Measurements from ENCODE around the gene DIP2B.
"Not testable (repeated sequence)": the region's sequence is repeated elsewhere in the genome, so short reads cannot be mapped to it uniquely, and the experiment has no call there.

Gene DIP2B

DNA sequence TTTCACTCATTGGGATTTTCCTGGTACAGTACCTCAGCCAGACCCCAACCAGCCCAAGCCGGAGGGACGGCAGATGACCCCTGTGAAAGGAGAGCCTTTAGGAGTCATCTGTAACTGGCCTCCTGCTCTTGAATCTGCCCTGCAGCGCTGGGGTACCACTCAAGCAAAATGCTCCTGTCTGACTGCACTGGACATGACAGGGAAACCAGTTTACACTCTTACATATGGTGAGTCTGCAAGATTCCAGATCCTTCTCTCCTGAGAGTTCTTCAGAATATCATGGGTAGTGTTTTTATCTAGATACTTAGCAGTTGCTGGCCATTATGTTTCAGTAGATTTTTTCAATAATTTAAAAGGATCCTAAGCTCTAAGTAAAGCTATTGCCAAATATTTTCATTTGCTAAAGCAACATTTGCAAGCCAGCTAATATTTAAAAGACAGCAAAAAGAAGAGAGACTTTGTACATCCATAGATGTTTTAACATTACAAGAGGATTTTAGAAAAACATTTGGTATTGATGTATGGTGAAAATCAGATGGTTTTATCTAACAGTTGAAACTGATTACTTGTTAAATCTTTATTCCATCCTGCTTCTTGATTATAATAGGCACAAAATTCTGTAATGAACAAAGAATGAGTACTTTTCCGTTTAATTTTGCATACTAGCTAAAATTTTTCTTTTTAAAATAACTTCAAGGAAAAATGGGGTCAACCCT lies 174.0 kb downstream of the DIP2B start:
- no peak for DNase-seq (ENCODE audit: low spot score)

DNA sequence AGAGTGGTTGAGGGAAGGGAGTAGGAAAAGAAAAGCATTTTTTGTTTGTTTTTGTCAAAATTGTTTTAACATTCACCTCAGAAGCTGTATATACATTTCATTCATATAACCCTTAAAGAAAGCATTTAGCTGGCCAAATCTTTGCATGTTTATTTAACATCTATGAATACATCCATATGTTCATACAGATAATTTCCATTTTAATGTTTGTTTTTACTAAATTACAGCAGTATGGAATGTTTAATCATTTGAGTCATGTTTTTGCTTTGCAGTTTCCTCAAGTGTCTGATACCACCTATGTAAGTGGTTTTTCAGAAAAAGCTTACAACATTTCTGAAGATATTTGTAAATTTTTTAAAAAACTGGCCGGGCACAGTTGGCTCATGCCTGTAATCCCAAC lies 174.8 kb downstream of the DIP2B start:
- no peak for DNase-seq (ENCODE audit: low spot score)

DNA sequence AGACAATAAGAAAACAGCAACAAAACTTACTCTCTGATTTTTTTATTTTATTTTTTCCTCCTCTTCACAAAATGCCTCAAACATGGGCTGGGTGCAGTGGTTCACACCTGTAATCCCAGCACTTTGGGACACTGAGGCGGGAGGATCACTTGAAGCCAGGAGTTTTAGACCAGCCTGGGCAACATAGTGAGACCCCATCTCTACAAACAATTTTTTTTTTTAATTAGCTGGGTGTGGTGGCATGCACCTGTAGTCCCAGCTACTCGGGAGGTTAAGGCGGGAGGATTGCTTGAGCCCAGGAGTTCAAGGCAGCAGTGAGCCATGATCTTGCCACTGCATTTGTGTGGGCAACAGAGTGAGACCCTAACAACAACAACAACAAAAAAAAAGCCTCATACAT lies 176.3 kb downstream of the DIP2B start:
- DNase-seq (ENCODE audit: low spot score): not testable (repeated sequence)

DNA sequence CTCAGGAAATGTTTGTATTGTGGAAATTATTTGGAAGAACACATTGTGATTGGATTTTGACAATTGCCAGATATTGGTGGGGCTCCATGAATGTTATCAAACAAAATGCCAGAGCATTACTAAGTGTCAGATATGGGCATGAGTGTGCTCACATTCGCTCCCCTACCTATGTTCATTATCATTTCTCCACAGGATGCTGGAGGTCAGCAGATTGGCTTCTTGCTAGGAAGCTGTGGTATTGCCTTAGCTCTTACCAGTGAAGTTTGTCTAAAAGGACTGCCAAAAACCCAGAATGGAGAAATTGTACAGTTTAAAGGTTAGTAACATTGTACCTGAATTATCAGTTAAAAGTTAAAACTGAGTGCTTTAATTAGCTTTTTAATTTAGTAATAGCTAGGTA lies 180.9 kb downstream of the DIP2B start:
- no peak for DNase-seq (ENCODE audit: low spot score)

DNA sequence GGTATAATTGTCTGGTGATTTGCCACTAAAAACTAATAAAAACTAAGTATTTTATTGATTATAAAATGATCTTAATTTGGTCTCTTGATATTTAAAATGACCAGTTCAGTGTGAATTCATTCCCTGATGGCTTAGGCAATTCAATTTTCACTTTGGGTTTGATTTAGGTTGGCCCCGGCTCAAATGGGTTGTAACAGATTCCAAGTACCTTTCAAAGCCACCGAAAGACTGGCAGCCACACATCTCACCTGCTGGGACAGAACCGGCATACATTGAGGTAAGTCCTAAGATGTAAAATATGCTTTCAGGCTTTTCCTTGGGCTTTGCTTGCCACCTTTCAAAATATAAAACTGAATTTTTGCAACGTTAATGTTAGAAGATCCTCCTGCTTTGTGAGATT lies 181.6 kb downstream of the DIP2B start:
- no peak for DNase-seq (ENCODE audit: low spot score)

DNA sequence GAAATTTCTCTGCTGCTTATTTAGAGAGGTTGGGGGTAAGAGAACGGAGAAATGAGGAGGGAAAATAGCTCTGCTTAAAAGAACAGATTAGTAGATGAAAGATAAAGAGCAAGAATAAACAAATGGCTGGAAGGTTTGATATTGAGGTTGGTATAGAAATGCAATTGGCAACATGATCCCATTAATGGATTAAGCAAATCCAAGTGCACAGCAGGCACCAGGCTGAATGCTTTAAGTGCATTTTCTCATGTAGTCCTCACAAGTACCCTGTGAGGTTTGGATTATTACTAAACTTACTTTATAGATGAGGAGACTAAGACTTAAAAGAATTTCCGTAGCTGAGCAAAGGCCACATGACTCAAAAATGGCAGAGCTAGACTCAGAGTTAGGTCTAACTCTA lies 182.2 kb downstream of the DIP2B start:
- DNase-seq (ENCODE audit: low spot score): no peak

DNA sequence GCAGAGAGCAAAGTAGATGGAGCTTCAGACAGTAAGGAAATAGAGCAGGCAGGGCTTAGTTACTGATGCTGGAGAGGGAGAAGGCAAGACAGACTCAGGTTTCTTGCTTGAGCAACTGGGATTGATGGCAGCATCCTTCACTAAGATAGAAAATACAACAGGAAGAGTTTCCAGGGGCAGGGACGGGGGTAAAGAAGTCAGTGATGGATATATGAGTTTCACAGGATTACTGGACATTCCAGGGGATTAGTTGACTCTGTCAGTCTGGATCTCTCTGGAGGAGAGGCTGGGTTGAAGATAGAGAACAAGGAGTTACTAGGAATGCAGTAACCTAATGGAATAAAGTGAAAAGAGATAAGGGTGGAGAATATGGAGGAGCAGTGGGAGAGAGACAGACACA lies 184.7 kb downstream of the DIP2B start:
- no peak for DNase-seq (ENCODE audit: low spot score)

DNA sequence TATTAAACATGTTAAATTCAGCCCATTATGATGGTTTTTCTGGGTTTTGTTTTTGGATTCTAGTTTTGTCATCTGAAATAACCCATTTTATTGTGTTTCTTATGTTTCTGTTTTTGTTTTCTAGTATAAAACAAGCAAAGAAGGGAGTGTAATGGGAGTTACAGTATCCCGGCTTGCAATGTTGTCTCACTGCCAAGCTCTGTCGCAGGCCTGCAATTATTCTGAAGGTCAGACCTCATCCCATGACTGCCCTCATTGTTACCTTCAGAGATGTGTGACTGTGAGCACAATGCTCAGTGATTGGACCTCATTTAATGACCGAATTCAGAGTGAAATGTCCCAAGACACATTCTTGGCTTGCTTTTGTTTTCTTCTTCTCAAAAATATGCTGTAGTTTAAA lies 186.1 kb downstream of the DIP2B start:
- DNase-seq (ENCODE audit: low spot score): peak; percentile 26

DNA sequence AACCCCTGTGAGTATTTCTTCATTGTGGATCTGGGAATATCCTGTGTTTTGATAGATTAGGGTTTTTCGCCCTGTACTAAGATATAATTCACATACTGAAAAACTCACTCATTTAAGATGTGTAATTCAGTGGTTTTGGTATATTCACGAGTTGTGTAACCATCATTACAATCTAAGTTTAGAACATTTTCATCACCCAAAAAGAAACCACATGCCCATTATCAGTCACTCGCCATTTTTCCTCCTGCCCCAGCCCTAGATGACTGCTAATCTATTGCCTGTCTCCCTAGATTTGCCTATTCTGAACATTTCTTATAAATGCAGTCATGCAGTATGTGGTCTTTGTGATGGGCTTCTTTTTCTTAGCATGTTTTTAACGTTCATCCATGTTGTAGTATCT lies 191.2 kb downstream of the DIP2B start:
- DNase-seq (ENCODE audit: low spot score): no peak

DNA sequence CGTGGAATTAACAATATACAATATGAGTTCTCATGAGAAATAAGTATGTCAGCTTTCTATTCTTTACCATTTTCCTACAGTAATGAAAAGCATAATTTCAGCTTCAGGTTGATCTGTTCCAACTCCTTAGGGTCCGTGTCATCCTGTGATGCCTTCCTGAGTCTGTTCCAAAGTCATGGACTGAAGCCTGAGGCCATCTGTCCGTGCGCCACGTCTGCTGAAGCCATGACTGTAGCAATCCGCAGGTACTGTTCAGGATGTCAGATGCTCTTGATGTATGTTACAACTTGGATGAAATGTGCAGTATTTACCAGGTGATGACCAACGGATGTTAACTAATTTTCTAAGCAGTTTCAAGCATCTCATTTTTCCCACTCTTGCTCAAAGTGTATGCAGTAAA lies 192.1 kb downstream of the DIP2B start:
- no peak for DNase-seq (ENCODE audit: low spot score)

DNA sequence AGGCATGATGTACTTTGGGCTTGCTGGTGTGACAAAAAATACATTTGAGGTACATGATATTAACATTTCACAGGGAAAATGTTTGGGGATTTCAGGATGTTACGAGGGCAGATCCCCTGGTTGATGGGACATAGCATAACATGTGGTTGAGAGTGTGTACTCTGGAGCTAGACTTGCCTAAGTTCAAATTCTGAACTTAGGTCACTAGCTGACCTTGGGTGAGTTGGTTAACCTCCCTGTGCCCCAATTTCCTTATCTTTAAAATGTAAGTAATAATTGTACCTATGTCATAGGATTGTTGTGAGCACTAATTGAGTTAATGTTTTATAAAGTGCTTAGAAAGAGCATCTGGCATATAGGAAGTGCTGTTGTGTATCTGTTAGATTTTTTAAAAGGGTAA lies 194.4 kb downstream of the DIP2B start:
- no peak for DNase-seq (ENCODE audit: low spot score)

DNA sequence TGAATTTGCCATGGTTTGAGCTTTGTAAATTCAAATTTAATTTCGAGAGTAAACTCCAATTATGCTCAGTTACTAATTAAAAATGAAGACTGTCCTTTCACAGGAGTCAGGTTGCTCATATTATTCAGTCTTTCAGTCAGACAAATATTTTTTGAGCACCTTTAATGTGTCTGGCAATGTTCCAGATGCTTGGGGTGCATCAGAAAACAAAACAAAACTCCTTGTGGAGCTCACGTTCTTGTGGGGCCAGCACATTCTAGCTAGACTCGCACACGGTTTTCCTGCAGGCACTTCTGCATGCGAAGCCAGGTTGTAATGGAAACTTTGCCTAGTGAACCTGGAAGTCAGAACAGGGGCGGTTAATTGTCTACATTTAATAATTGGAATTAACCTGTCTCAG lies 195.2 kb downstream of the DIP2B start:
- no peak for DNase-seq (ENCODE audit: low spot score)

DNA sequence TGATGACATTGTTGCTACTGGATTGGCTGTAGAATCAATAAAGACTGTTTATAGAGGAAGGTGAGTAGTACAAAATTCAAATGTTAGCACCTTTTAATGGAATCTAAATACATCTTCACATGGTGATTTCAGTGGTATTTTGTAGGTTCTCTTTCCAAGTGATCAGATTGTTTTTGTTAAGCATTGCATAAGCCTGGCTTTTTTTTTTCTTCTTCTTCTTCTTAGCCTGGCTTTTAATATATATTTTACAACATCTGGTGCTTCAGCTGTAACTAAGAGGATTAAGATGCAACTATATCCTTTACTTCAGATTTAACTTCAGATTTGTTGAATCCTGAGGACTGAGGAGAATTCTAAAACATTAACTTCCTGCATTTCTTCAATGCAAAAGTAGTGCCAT lies 201.8 kb downstream of the DIP2B start:
- DNase-seq (ENCODE audit: low spot score): no peak

DNA sequence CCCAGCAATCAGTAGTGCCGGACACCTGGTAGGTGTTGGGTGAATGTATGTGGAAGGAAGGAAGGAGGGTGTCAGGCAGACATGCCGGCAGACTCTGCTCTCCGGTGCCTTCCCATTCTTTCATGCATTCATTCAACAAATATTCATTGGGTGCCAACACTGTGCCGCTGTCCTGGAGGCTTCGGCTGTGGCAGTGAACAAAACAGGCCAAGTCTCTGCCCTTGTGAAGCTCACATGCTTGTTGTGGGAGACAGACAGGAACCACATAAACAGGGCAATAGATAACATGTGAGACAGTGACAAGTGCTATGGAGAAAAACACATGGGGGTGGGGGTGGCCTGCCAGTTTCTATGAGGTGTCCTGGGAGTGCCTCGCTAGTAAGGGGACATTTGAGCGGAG lies 202.6 kb downstream of the DIP2B start:
- no peak for DNase-seq (ENCODE audit: low spot score)

DNA sequence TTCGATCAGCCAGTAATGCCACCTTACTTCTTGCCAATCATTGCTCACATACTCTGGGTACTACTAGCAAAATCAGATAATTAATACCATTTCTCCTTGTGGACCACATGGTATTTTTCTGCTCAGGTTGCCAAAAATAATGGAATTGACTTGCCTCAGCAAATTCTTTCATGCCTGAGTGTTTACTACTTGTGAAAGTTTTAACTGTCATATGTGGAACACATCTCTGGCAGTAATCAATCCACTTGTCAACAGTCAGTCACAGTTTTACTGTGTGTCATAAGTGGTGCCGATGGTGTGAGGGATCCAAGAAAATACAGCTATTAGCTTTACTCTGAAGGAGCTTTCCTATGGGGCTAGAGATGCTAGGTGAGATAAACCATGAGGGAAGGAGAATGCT lies 203.8 kb downstream of the DIP2B start:
- peak; percentile 45 for DNase-seq (ENCODE audit: low spot score)

DNA sequence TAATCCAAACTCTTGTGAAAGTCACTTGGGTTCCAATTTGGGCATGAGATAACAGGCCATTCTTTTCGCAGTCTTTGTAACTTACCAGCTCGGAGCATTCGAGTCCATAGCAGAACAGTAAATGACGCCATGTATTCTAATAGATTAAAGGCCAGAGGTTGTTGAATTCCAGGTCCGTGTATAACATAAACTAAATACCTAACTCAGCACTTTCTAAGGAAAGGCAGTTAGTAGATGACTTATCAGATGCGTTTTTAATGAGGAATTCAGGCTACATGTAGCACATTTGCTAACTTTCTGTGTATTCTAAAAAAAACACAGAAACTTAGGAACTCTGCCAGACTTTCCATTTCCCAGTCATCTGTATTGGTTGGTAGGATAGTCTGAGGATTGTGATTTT lies 206.3 kb downstream of the DIP2B start:
- no peak for DNase-seq (ENCODE audit: low spot score)

DNA sequence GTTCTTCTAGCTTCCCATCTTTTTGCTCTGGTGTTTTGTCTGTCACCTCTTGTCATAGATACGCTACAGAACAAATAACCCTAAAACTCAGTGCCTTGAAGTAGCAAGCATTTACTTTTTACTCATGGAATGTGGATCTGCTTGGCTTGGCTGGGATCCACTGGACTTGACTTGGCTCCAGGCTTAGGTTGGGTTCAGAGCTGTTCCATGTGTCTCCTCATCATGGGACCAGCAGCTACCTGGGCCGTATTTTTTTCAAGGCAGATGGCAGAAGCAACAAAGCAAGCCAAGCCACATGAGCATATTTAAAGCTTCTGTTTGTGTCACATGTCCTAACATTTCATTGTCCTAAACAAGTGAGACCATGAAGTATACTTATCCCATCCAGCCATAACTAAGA lies 210.4 kb downstream of the DIP2B start:
- DNase-seq (ENCODE audit: low spot score): peak; percentile 43

DNA sequence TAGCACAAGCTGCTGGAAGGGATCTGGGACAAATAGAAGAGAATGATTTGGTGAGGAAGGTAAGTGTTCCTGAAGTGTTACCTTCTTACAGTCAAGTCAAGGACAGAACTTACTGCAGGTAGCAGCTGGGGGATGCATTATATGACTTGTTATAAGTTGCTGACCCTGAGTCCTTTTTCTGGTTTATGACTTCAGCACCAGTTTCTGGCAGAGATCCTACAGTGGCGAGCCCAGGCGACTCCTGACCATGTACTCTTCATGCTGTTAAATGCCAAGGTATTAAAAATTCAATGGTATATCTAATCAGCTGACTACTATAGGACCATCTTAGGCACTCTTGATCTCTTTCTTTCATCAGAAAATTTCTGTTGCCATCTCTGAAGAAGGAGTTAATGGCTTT lies 214.0 kb downstream of the DIP2B start:
- DNase-seq (ENCODE audit: low spot score): no peak

DNA sequence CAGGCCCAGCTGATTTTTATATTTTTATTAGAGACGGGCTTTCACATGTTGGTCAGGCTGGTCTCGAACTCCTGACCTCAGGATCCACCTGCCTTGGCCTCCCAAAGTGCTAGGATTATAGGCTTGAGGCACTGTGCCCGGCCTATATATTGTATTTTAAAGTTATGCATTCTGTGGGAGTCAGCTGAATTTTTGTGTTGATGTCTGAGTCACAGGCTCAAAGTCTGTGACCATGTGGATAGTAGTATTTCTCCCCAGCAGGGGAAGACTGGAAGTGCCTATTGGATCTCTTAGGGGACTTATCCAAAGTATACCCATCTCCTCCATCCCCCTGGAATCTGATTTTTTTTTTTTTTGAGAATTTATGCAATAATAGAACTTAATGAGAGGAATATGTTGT lies 215.3 kb downstream of the DIP2B start:
- peak; percentile 32 for DNase-seq (ENCODE audit: low spot score)

DNA sequence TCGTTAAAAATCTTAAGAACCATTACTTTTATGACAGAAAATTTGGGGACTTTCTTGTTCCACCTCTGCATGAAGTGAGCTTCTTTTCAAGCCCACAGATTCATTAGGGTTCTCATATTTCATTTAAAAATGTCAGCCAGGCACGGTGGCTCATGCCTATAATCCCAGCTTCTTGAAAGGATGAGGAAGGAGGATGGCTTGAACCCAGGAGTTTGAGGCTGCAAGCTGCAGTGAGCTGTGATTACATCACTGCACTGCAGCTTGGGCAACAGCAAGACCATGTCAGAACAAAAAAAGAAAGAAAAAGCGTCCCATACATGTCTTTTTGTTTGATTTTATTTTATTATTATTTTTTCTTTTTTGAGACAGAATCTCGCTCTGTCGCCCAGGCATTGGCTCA lies 215.7 kb downstream of the DIP2B start:
- no peak for DNase-seq (ENCODE audit: low spot score)

DNA sequence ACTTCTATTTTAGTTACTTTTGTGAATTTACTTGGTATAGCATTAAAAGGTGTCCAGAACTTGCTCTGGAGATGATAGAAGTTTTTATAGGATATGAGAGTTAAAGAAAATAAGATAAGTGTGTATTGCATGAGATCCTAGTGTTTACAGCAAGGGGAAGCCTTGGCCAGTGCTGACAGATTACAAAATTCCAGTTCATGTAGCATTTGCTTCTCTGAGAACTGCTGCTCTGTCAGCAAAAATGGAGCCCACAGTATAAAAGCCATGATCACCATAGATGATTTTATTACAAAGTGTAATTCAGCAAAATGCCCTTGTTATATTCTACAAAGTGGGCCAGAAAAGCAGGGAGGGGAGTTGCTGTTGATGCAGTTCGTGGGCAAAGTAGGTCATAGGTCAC lies 219.1 kb downstream of the DIP2B start:
- DNase-seq (ENCODE audit: low spot score): no peak

DNA sequence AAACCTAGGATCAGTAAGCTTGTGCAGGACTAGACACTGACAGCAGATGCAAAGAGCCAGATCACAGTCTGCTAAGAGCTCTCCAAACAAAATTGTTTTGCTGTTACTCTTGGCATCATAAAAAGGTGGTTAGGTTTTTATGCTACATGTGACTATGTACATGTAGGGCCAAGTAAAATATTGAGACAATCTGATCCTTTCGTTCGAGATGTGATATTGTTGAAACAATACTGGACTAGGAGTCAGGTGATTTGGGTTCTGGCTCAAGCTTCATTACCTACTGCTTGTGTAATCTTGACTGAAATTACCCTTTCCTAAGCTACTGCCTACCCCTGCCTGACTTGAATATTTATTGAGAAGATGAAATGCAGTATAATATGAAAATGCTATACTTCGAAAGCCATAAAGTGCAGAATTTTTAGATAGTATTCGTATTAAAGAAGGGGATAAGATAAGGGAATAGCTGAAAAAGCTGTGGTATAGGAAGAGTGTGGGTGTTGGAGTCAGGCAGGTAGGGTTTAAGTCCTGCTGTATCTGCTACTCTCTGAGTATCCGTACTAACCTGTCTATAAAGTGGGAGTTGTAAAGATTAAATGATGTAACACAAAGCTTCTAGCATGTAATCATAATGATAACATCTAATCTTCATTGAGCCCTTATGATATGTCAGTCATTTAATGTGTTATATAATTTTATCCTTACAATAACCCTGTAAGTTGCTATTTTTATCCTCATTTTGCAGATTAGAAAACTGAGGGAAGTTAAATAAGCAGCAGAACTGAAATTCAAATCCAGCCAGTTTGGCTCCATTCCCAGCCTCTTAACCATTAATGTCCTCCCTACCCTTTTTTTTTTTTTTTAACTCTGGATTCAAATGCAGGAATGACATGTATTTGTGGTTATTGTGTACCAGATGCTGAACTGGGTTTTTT lies 220.5 kb downstream of the DIP2B start:
- DNase-seq (ENCODE audit: low spot score): no peak

DNA sequence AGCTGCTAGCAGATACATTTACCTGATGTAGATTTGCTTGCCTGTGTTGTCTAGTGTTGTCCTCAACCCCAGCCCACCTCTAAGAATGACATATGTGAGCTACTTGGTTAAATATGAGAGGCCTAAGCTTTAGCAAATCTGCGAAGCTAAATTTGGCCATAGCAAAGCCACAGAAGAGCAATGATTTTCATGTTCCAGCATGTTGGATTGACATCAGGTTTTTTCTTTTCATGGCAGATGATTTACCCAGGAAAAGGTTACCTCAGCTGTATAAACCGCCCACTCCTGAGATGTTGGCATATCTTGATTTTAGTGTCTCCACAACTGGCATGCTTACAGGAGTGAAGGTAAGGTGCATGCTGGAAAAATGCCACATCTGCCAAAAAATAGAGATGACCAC lies 222.7 kb downstream of the DIP2B start:
- no peak for DNase-seq (ENCODE audit: low spot score)

DNA sequence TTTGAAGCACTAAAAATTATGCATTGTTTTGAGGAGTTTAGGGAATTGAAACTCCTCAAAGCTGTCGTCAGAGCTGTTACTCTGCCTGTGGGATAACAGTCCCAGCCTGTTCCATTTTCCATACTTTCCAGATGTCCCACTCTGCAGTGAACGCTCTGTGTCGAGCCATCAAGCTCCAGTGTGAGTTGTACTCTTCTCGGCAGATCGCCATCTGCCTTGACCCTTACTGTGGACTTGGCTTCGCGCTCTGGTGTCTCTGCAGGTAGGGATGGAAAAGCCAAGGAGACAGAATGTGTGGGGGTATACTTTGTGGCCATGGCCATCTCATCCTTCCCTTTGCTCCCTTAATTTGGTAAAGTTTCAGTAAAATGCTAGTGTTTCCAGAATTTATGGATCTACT lies 223.6 kb downstream of the DIP2B start:
- DNase-seq (ENCODE audit: low spot score): no peak
